SK-N-SH (cell line): ENCODE data around the gene EXOSC3. TPM values are rescaled to one million over a fixed set of nuclear protein-coding genes. Genes with fewer than 3 reads are reported as not detected.

ENCODE experiments used
- CTCF ChIA-PET: fragments of 300-600, 350-600 bp; formaldehyde crosslinking; extraction: SDS; loops from one replicate; lab custom pipeline; 2021; lab: Yijun Ruan, JAX
- POLR2A ChIA-PET: fragments of 350-600 bp; sonication (Branson Sonifier 250); formaldehyde crosslinking; extraction: SDS; loops from one replicate; lab custom pipeline; 2020; ENCODE audit warnings: antibody characterized with exemption, inconsistent platforms; lab: Yijun Ruan, JAX
- DNase-seq: peaks from one replicate; pipeline ENCODE4 v3.0.0; 2012
- H2AFZ ChIP-seq: fragments of 200-600 bp; sonication (generic); 2 replicates; pipeline ENCODE4 v1.8.1; 2016; ENCODE audit warnings: antibody characterized with exemption, mild to moderate bottlenecking, low read depth
- H3F3A ChIP-seq: fragments of 200-600 bp; sonication (generic); replicated peaks from 2 replicates; pipeline ENCODE3; 2016; ENCODE audit warnings: antibody characterized with exemption, mild to moderate bottlenecking; ENCODE audit not compliant: insufficient read depth
- H3K27ac ChIP-seq, 2 experiments: fragments of 200-500 bp in 1 of 2; fragments of 200-600 bp in 1 of 2; sonication (Bioruptor generic) in 1 of 2; sonication (generic), shearing (Covaris generic) in 1 of 2; 2 replicates each; pipeline versions ENCODE4 v1.5.1 to v1.6.1; 2014 to 2016; ENCODE audit warnings: low read depth in 2 of 2, inconsistent platforms in 1 of 2, low read length in 1 of 2, mild to moderate bottlenecking in 1 of 2, mixed read lengths in 1 of 2
- H3K27me3 ChIP-seq: fragments of 200-600 bp; sonication (generic), shearing (Covaris generic); 2 replicates; pipeline ENCODE4 v1.6.1; 2016; ENCODE audit warnings: mixed run types; ENCODE audit not compliant: insufficient read depth
- H3K36me3 ChIP-seq, 2 experiments: fragments of 200-500 bp in 1 of 2; fragments of 200-600 bp in 1 of 2; sonication (Bioruptor generic) in 1 of 2; sonication (generic) in 1 of 2; replicated peaks in 1 of 2; 2 replicates each; pipeline versions ENCODE3 to v1.5.1; 2014 to 2016; ENCODE audit warnings: low read length in 1 of 2, mild to moderate bottlenecking in 1 of 2; ENCODE audit not compliant: insufficient read depth in 2 of 2, control insufficient read depth in 1 of 2
- H3K4me1 ChIP-seq, 2 experiments: fragments of 200-500 bp in 1 of 2; fragments of 200-600 bp in 1 of 2; sonication (Bioruptor generic) in 1 of 2; sonication (generic), shearing (Covaris generic) in 1 of 2; 2 replicates each; pipeline versions ENCODE4 v1.5.1 to v1.6.1; 2014 to 2016; ENCODE audit warnings: low read depth in 1 of 2, low read length in 1 of 2, mixed run types in 1 of 2; ENCODE audit not compliant: insufficient read depth in 2 of 2, control insufficient read depth in 1 of 2
- H3K4me2 ChIP-seq: fragments of 200-600 bp; sonication (generic), shearing (Covaris generic); 2 replicates; pipeline ENCODE4 v1.6.1; 2017; ENCODE audit warnings: mixed run types
- H3K4me3 ChIP-seq, 2 experiments: fragments of 200-500 bp in 1 of 2; fragments of 200-600 bp in 1 of 2; sonication (Bioruptor generic) in 1 of 2; sonication (generic), shearing (Covaris generic) in 1 of 2; 2 replicates each; pipeline versions ENCODE4 v1.5.1 to v1.8.1; 2014 to 2016; ENCODE audit warnings: low read depth in 2 of 2, inconsistent platforms in 1 of 2, low read length in 1 of 2, mild to moderate bottlenecking in 1 of 2, mixed read lengths in 1 of 2, moderate library complexity in 1 of 2
- H3K79me2 ChIP-seq: fragments of 200-600 bp; sonication (generic); 2 replicates; pipeline ENCODE4 v1.8.1; 2017; ENCODE audit warnings: mild to moderate bottlenecking; ENCODE audit not compliant: insufficient read depth
- H3K9ac ChIP-seq: fragments of 200-600 bp; sonication (generic); 2 replicates; pipeline ENCODE4 v1.6.1; 2017; ENCODE audit warnings: mixed run types
- H3K9me2 ChIP-seq: fragments of 200-600 bp; sonication (generic); 2 replicates; pipeline ENCODE4 v1.6.1; 2017; ENCODE audit warnings: mixed run types
- H3K9me3 ChIP-seq: fragments of 200-600 bp; sonication (generic); 2 replicates; pipeline ENCODE4 v1.6.1; 2017; ENCODE audit warnings: mixed run types, mild to moderate bottlenecking, moderate library complexity
- H4K20me1 ChIP-seq: fragments of 200-600 bp; sonication (generic); 2 replicates; pipeline ENCODE4 v1.6.1; 2017; ENCODE audit warnings: mild to moderate bottlenecking, mixed run types; ENCODE audit not compliant: insufficient read depth
- CHD2 ChIP-seq: fragments of 150-350 bp; IDR thresholded peaks from 2 replicates; pipeline ENCODE4 v1.6.1; 2018; ENCODE audit warnings: low read length; ENCODE audit not compliant: partially characterized antibody
- EP300 ChIP-seq, 2 experiments: IDR thresholded peaks; 2 replicates each; pipeline versions ENCODE4 v1.4.0 to v1.6.1; 2012; ENCODE audit warnings: borderline replicate concordance in 1 of 2, low read depth in 1 of 2, low read length in 1 of 2
- EZH2phosphoT487 ChIP-seq: fragments of 200-600 bp; sonication (generic); IDR thresholded peaks from 2 replicates; pipeline ENCODE4 v1.6.1; 2017; ENCODE audit warnings: low read depth, mixed run types, mild to moderate bottlenecking, antibody characterized with exemption, moderate library complexity, borderline replicate concordance
- FOSL2 ChIP-seq: IDR thresholded peaks from 2 replicates; pipeline ENCODE4 v1.4.0; 2012; ENCODE audit warnings: low read depth, mild to moderate bottlenecking, moderate library complexity, borderline replicate concordance
- FOXM1 ChIP-seq: IDR thresholded peaks from 2 replicates; pipeline ENCODE4 v1.4.0; 2012; ENCODE audit warnings: low read depth, mild to moderate bottlenecking
- GATA2 ChIP-seq: sonication (generic); formaldehyde crosslinking; IDR thresholded peaks from 2 replicates; pipeline ENCODE4 v1.5.0; 2020; ENCODE audit warnings: mild to moderate bottlenecking, missing genetic modification reagents
- IRF3 ChIP-seq: fragments of 150-350 bp; IDR thresholded peaks from 2 replicates; pipeline ENCODE4 v1.6.1; 2016; ENCODE audit warnings: mild to moderate bottlenecking, low read depth, low read length
- MAX ChIP-seq: IDR thresholded peaks from 2 replicates; pipeline ENCODE4 v1.4.0; 2012; ENCODE audit warnings: low read depth
- MXI1 ChIP-seq: IDR thresholded peaks from 2 replicates; pipeline ENCODE4 v1.6.1; 2012; ENCODE audit warnings: mild to moderate bottlenecking, low read depth, low read length, improper control_type of control experiment
- NRF1 ChIP-seq: IDR thresholded peaks from 2 replicates; pipeline ENCODE4 v1.6.1; 2012; ENCODE audit warnings: low read depth, mild to moderate bottlenecking, low read length
- PBX3 ChIP-seq: IDR thresholded peaks from 2 replicates; pipeline ENCODE4; 2012
- POLR2AphosphoS5 ChIP-seq: IDR thresholded peaks from 2 replicates; pipeline ENCODE4 v1.6.1; 2012; ENCODE audit warnings: low read depth, low read length
- RCOR1 ChIP-seq: fragments of 150-350 bp; IDR thresholded peaks from 2 replicates; pipeline ENCODE4 v1.6.1; 2017; ENCODE audit warnings: antibody characterized with exemption, low read length
- RXRA ChIP-seq: IDR thresholded peaks from 2 replicates; pipeline ENCODE4 v1.4.0; 2012; ENCODE audit warnings: low read depth, mild to moderate bottlenecking, borderline replicate concordance
- SMC3 ChIP-seq: IDR thresholded peaks from 2 replicates; pipeline ENCODE4 v1.6.1; 2012; ENCODE audit warnings: low read depth, low read length, improper control_type of control experiment
- TAF1 ChIP-seq: IDR thresholded peaks from 2 replicates; pipeline ENCODE4 v1.6.1; 2012; ENCODE audit warnings: low read depth, mild to moderate bottlenecking, low read length, moderate library complexity, borderline replicate concordance
- TEAD4 ChIP-seq: IDR thresholded peaks from 2 replicates; pipeline ENCODE4 v1.4.0; 2012; ENCODE audit warnings: mild to moderate bottlenecking, borderline replicate concordance; ENCODE audit not compliant: insufficient read depth
- YY1 ChIP-seq: IDR thresholded peaks from 2 replicates; pipeline ENCODE4 v1.4.0; 2012; ENCODE audit warnings: low read depth, mild to moderate bottlenecking
- WGBS: methylation state at CpG from one replicate; pipeline ENCODE4 v1.1.6; 2017; ENCODE audit warnings: low lambda C conversion rate; 5-methylcytosine and 5-hydroxymethylcytosine counted together
- polyA plus RNA-seq, 3 experiments: library from polyadenylated mRNA; depleted of rRNA; stranded (reverse); fragments of >200 nt; gene quantifications; 2 replicates each; pipeline ENCODE4 v1.2.3, GENCODE V29; 2012

Gene EXOSC3
- polyA plus RNA-seq, 1 of the 3 experiments (the other 2 are of a cell fraction), result 53.6 TPM

GRCh38 chr9:37792122-37792521, 7.3 kb upstream of the EXOSC3 start:
- CTCF ChIA-PET, result no interaction called here
- Histone ChIP-seq H3K4me2 (no peak overlapping the region), H4K20me1 (no peaks in the 10 kb centered on the region), H3K9ac (no peak overlapping the region), H3F3A (no peaks in the 10 kb centered on the region), H3K79me2 (no peaks in the 10 kb centered on the region), H3K4me3 (no peak overlapping the region), H3K9me2 (no peaks in the 10 kb centered on the region), H2AFZ (no peak overlapping the region), H3K27ac (peak overlapping the region in 1 of 2 experiments; percentile 19; a peak in 1 of 4 replicates), H3K36me3 (no peaks in the 10 kb centered on the region), H3K9me3 (no peaks in the 10 kb centered on the region), H3K27me3 (no peaks in the 10 kb centered on the region), H3K4me1 (peaks cover 0 to 2% of the 10 kb centered on the region in 2 experiments; a peak in 1 of 4 replicates)
- peak; percentile 45 for DNase-seq
- POLR2A ChIA-PET, result interaction anchor here (1.0 kb wide), 1 partner anchor 9 kb away, joined by 4 read pairs; the partner anchor contains the start of gene DCAF10
- no peak for TF ChIP-seq EP300 (IDR thresholded peaks at IDR 0.05; ENCODE audit: borderline replicate concordance in 1 of 2, low read depth in 1 of 2, low read length in 1 of 2)
- peak; percentile 68 for TF ChIP-seq GATA2 (CRISPR knock-in tag)
- TF ChIP-seq MXI1, result peak; percentile 21; the same call in 1 of the 2 replicates
- 39% methylated on average over 5 of the region's 5 CpGs for WGBS

GRCh38 chr9:37790096-37790495, 5.2 kb upstream of the EXOSC3 start:
- H3K27ac ChIP-seq, result no peak overlapping the region
- POLR2A ChIA-PET, result no interaction called here
- H4K20me1 ChIP-seq, result no peaks in the 10 kb centered on the region
- no peaks in the 10 kb centered on the region for H3K79me2 ChIP-seq
- WGBS, result 95% methylated on average over 2 of the region's 2 CpGs
- CTCF ChIA-PET, result interaction anchor here (1.3 to 1.4 kb wide), 2 partner anchors 10 to 41 kb away, joined by 4 to 5 read pairs; partner anchors contain the start of gene DCAF10
- no peaks in the 10 kb centered on the region for H3K27me3 ChIP-seq
- no peak overlapping the region for H2AFZ ChIP-seq
- H3K36me3 ChIP-seq, result no peaks in the 10 kb centered on the region
- no peak overlapping the region for H3K9ac ChIP-seq
- peaks cover 0 to 4% of the 10 kb centered on the region in 2 experiments; a peak in 3 of 4 replicates for H3K4me1 ChIP-seq
- TF ChIP-seq EZH2phosphoT487, result no peak
- TF ChIP-seq MXI1, result no peak
- no peak for TF ChIP-seq GATA2 (CRISPR knock-in tag)
- no peak for TF ChIP-seq FOSL2
- no peak for TF ChIP-seq MAX
- TF ChIP-seq TEAD4, result no peak
- TF ChIP-seq NRF1, result no peak
- no peak for DNase-seq
- no peaks in the 10 kb centered on the region for H3K9me3 ChIP-seq
- no peak overlapping the region for H3K4me3 ChIP-seq
- no peaks in the 10 kb centered on the region for H3F3A ChIP-seq
- no peaks in the 10 kb centered on the region for H3K9me2 ChIP-seq
- H3K4me2 ChIP-seq, result no peak overlapping the region

GRCh38 chr9:37788332-37788731, 3.5 kb upstream of the EXOSC3 start:
- no peak overlapping the region for H2AFZ ChIP-seq
- POLR2A ChIA-PET, result no interaction called here
- WGBS, result 72% methylated on average over 6 of the region's 6 CpGs
- TF ChIP-seq POLR2AphosphoS5 (no peak), MAX (no peak), TAF1 (no peak), YY1 (no peak), PBX3 (no peak), TEAD4 (no peak), CHD2 (no peak), RCOR1 (no peak), EP300 (IDR thresholded peaks at IDR 0.05; ENCODE audit: borderline replicate concordance in 1 of 2, low read depth in 1 of 2, low read length in 1 of 2) (no peak), GATA2 (CRISPR knock-in tag) (no peak), MXI1 (no peak), RXRA (no peak), FOXM1 (no peak), SMC3 (no peak), IRF3 (no peak)

More at GRCh38 chr9:37788332-37788731, 3.5 kb upstream of the EXOSC3 start:
- Histone ChIP-seq H3K27ac (no peak overlapping the region), H3K4me1 (peaks cover 5% of the 10 kb centered on the region in 2 experiments; a peak in 3 of 4 replicates), H3K9me2 (no peaks in the 10 kb centered on the region), H3K27me3 (no peaks in the 10 kb centered on the region), H3K4me3 (no peak overlapping the region), H3K9ac (no peak overlapping the region), H3K4me2 (no peak overlapping the region), H3F3A (peaks cover 6% of the 10 kb centered on the region), H3K36me3 (peaks cover 6% of the 10 kb centered on the region in 2 experiments), H4K20me1 (no peaks in the 10 kb centered on the region), H3K79me2 (peaks cover 16% of the 10 kb centered on the region), H3K9me3 (no peaks in the 10 kb centered on the region)
- CTCF ChIA-PET, result interaction anchor here (1.2 kb wide), 1 partner anchor 196 kb away, joined by 3 read pairs; the partner anchor contains the start of gene TOMM5
- DNase-seq, result no peak
